Measurements from ENCODE around the gene GCNT1. TPM values are rescaled to one million over a fixed set of nuclear protein-coding genes. Genes with fewer than 3 reads are reported as not detected.
"Not testable (repeated sequence)": the region's sequence is repeated elsewhere in the genome, so short reads cannot be mapped to it uniquely, and the experiment has no call there.

Gene GCNT1
- total RNA-seq, 1 donor from 2014 or later, result 15.3 TPM

DNA sequence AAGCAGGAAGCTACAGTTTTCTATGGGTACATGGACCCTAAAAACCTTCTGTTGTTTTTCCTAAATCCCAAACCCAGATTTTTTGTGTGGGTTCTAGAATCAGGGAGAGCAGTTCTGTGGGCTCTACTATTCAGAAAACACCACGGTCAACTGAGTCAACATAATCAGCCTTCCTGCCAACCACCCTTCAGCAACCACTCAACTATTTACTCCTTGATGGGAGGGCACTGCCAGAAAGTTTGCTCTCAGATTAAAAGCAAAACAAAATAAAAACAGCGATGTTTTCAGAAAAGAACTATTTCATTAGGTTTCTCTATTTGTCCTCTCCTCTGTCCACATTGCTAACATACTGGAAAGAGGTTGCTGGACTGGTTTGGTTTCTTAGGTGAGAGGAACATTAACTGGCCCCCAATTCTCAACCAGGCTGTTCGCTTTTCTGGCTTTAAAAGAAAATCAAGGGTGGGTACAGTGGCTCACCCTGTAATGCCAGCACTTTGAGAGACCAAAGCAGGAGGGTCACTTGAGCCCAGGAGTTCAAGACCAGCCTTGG lies 72.3 kb downstream of the GCNT1 start:
- DNase-seq (ENCODE audit: low spot score), result no peak

GRCh38 chr9:76532877-76533276 lies 73.9 kb downstream of the GCNT1 start:
- DNase-seq (ENCODE audit: low spot score), result not testable (repeated sequence)

DNA sequence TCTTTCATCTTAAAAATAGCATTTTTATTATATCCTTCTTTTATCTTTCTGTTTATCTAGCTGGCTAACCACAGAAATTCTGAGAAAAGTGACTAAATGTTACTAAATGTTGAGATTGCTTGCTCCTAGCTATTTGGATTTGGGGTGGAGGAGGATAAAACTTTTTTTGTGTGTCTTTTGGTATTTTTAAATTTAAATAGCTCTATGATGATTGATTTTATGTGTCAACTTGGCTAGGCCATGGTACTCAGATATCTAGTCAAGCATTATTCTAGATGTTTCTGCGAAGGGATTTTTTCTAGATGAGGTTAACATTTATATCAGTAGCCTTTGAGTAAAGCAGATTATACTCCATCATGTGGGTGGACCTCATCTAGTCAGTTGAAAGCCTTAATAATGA lies 75.0 kb downstream of the GCNT1 start:
- no peak for DNase-seq (ENCODE audit: low spot score)

DNA sequence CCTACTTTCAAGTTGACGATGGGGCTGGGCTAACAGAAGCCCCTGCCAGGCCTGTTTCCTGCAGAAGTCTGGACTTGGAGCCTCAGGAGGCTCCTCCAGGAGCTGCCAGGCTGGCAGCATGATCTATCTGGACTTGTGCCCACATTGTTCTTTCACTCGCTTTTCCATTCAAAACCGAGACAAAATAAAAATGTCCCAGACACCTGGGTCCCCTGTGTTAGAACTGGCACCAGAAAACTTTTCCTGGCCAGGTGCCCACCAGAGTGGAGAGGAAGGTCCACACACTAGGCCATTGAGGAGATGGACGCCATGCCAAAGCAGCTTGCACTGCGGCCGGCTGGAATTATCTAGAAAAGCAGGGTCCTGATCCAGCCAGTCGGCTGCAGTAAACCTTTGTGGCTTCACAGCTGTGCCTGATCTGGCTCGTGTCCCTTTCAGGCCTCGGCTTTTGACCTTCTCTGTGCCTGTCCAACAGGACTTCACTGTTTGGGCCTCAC lies 78.2 kb downstream of the GCNT1 start:
- no peak for DNase-seq (ENCODE audit: low spot score)

DNA sequence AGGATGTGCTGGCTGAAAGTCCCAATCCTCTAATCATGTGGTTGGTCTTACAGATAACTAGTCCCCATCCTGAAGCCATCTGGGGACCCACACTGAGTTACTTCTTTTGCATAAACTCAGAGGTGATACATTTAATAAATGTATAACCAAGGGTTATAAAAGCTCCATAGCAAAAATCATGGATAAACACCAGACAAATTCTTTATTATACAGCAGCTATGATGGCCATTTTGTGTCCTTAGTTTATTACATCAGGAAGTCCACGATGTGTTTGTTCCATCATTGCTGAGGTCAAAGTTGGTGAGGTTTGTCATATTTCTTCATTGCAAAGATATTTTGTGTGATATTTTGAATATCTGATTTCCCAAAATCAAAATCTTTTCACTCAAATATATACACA lies 80.2 kb downstream of the GCNT1 start:
- no peak for DNase-seq (ENCODE audit: low spot score)

- no peak for DNase-seq (ENCODE audit: low spot score)
Observed at GRCh38 chr9:76542360-76542759, 83.4 kb downstream of the GCNT1 start.

DNA sequence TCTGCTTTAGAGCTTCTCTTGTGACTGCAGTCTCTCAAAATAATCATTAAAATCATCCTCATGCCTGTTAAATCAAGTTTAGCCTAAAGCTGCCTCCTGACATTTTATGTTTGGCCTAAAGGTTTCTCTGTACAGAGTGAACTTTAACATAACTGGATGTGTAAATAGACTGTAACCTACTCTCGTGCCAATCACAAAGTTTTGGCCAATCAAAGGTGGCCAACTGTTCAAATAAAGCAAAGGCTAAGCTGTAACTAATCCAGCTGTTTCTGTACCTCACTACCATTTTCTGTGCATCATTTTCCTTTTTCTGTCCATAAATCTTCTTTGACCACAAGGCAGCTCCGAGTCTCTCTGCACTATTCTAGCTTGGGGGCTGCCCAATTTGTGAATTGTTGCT lies 86.2 kb downstream of the GCNT1 start:
- DNase-seq (ENCODE audit: low spot score), result no peak

DNA sequence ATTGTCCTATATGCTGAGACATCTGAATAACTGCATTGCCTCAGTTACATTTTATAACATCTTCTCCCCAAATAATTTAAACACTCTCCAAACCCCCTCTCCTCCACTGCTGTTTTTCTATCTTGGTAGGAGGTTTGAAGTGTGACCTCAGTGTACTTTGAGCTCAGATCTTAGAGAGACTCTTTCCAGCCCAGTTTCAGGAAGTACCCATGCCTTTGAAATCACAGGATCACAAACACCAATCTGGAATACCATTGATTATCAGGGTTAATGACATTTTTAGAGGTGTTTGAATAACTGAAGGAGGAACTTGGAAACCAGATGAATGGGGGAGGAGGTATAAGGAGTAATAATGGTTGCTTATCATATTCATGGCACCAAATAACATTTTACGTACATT lies 93.2 kb downstream of the GCNT1 start:
- DNase-seq (ENCODE audit: low spot score), result no peak

- DNase-seq (ENCODE audit: low spot score), result no peak
Observed at GRCh38 chr9:76552751-76553455, 93.9 kb downstream of the GCNT1 start.

- DNase-seq (ENCODE audit: low spot score), result no peak
Observed at GRCh38 chr9:76553680-76554079, 94.7 kb downstream of the GCNT1 start.

Other genes with a start within 250 kb of the GCNT1 start
- 17.3 TPM for gene RFK, start 64.8 kb upstream of the GCNT1 start, total RNA-seq

Measured in mesenteric fat pad (tissue), 1 donor.